HCEC 1CT (cell line): ENCODE measurements around the gene RUNX2.
"Not testable (repeated sequence)": the region's sequence is repeated elsewhere in the genome, so short reads cannot be mapped to it uniquely, and the experiment has no call there.

Source experiments
- DNase-seq: peaks from one replicate; pipeline ENCODE4 v3.0.0-alpha.2; 2017

The RUNX2 gene

DNA sequence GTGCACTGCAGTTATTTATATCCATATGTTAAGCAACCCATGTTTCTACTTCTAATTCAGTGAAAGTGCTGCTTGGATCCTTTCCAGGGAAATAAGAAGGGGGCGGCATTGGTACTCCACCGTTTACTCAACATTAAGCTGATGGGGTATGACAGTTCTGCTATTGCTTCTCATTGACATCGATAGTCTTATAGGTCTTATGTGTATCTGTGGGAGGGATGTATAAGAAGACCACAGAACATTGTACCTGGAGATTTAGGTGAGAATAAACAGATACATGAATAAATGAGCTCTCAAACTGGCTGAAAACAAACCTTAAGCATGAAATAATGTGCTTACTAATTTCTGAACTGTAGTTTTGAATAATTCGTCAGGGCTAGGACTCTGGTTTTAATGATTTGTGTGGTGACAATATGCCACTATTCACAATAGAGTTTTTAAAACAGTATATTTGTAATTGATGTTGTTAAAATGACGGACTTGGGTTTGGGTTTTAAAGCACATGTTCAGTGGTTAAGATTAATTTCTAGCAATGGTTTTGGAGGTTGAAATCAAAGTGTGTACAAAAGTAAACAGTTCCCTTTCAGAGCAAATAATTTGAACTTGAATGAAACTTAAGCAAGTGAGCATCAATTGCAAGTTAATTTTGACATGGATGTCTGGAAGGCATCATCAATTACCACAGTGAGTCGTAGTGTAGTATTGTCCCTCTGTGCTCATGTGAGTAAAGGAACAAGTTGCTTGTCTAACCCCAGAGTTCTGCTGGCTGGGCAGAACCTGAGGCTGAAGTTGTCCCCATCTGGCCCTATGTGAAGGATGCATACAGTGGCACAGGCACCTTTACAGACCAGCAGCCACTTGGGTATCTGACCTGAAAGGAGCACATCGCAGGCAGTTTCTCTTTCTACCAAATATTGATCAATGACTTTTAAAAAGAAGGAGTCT lies 134.3 kb downstream of the RUNX2 start:
- DNase-seq, result peak; percentile 29

DNA sequence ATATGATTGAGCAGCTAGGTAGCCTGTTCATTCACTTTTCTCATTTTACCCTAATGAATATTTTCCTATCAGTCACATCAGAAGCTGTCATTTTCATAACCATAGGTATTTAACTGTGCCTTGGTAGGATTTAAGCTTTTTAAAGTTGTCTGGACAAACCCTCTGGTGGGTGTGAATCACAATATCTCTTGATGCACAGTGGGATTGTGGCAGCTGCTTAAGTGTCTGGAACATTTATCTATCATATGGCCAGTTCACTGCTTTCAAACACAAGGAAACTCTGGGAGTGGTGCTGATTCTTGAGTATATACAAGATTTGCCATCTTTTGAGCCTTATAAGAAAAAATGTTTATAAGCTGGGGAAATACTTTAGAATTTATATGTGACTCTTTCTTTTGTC lies 136.6 kb downstream of the RUNX2 start:
- no peak for DNase-seq

DNA sequence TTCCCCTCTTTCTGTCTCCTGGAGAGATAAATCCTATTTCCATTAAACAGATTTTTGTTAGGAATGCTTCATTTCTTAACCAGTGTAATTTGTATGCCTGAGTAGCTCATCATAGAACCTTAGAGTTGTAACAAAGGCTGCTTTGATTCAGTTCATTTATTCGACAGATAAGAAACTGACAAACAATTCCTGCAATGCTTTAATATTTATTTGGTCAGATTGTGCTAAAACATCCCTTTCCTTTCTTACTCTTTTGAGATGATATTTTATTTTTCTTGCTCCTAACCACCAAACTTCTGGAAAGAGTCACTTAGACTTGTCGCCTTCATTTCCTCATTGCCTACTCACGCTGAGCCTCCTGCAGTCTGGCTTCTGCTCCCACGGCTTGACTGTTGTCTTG lies 138.6 kb downstream of the RUNX2 start:
- no peak for DNase-seq

DNA sequence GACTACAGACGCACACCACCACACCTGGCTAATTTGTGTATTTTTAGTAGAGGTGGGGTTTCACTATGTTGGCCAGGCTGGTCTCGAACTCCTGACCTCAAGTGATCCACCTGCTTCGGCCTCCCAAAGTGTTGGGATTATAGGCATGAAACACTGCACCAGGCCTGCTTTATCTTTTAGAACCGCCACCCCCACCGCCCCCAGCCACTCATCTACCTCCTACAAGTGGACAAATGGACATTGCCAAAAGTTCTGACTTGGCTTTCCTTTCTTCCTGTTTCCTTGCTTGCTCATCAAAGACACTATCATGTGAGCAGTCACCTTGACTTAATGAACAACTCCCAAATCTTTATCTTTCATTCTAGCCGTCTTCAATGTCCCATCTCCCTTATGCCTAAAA lies 139.3 kb downstream of the RUNX2 start:
- DNase-seq, result not testable (repeated sequence)

DNA sequence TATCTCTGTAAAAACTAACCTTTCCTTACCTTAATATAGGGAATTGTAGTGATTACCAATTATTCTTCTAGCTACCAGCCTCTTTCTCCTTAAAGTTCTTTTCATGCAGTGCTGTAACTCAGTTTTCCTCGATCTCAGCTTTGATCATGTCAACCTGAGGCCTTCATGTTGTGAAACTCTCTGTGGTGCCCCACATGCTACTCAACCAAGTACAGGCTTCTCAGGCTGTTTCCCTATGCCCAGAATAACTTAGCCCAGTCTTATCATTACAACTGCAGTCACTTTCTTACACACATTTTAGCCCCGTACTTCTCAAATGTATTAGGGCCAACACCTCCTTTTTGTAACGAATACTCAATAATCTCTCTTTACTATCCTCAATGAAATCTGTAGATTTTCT lies 139.7 kb downstream of the RUNX2 start:
- no peak for DNase-seq

DNA sequence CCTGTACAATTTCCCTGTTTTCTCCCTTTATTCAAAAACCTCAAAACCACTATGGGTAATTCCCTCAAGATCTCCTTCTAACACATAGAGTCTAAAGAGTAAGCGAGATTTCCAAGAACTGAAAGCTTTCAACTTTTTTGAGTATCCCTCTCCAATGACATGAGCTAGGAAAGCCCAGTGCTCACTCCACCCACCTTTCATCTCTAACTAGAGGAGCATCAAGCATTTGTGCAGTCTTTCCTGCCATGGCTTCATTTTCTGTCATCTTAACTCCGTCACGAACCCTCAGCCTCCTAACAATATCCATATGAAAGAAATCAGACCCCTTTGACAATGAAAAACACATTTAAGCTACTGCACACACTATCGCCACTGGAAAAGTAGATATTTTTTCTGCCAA lies 141.5 kb downstream of the RUNX2 start:
- DNase-seq, result no peak

DNA sequence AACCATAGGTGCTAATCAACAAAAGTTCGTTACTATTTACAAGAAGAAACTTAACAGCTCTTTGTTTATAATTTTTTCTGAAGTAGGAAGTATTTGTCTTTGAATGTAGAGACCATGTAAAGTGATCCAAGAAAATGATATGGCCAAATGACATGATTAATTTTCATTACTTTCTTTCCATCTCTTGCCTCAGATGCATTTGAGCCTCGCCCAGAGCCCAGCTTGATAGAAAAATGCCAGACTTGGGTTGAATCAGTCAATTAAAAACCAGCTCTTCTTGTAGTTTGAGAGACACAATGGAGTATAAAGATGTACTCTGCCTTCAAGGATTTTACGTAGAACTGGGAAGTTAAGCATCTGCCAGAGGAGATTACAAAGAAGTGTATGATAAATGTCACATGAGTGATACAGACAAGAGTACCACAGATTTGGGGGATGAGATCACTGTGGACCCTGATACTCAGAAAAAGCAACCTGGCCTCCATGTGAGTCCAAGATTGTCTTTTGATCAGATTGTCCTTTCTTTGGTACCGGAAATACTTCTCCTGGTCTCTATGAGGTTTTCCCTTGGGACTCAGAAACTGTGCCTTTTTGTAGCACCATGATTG lies 142.1 kb downstream of the RUNX2 start:
- DNase-seq, result no peak

DNA sequence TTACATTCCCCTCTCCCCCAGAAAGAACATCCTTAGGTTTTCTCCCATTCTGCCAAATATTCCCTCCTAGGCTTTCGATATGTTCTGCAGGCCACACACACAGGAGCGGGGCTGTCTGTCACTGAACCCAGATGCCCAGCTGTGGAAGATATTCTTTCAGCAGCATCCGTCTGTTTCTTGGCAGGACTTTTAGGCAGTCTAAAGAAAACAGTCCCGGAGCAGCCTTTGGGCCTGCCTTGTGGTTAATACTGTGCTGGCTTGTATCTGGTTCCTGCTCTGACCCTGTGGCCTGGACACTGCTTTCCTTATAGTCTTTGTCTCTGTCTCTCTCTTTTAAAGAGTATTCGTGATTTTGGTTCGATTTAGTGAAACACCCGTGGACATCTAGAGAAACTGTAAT lies 144.3 kb downstream of the RUNX2 start:
- no peak for DNase-seq

DNA sequence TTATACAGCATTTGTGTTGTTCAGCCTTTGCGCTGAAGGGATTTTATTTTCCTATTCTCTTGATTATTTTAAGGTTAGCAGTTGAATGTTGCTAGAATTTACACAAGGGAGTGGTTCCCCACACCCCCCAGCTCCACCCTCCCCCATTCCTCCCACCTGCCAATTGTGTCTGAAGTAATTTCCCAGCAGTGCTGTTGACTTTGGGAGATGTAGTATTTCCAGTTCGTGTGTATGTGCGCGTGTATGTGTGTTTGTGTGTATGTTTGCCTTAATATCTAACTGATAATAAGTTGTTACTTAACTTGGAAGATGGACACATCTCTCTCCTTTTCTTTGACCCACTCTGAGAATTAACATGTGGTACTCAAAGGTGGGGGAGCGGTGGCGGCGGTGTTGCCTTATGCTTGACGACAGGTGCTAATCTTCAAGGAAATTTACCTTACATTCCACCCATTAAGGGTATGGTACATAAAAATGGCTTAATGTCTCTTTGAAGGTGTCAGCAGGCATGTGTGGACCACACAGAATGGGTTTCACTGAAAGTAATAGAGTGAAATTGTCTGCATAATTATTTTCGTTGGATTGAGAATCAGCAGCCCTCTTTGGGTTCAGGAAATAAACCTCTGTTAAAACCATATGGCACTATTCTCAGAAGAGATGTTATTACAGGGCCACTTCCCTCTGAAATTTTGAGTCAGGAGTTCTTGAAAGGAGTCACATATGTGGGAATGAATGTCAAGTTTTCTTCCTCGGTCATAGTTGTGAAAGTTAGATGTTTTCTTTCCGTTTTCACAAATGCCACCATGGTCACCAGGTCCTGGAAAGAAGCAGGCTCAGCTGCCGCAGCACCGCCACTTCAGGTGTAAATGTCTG lies 145.2 kb downstream of the RUNX2 start:
- no peak for DNase-seq

DNA sequence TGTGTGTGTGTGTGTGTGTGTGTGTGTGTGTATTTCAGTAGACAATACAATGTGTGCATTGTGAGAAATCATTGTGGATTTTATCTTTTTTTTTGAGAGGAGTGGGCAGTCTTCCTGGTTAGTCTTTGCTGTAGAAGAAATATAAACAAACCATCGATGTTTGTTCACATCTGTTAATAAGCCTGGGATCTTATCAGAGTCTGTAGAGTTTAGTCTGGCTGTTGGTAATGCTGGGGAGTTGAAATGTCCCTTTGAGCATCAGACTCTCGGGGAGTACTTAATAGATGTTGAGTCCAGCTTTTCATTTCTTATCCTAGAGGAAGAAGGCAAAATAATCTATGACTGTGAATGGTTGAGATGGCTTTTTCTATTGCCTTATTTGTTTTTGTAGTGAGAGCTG lies 146.2 kb downstream of the RUNX2 start:
- DNase-seq, result no peak

DNA sequence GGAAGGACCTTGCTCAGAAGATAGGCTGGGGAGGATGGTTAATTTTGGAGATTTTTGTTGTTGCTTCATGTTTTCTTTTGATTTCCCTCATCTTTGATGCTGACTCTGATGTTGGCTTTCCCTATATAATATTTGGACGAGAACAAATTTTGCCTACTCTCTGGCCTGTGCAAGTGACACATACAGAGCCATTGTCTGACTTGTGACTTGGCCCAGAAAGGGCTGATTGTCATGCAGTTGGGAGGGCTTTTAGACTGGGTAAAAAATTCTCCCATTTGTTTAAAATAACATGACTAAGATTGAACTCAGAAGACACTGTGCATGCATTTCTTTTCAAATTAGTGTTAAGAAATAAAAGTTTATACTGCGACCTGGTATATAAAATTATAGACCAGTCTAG lies 148.2 kb downstream of the RUNX2 start:
- no peak for DNase-seq

DNA sequence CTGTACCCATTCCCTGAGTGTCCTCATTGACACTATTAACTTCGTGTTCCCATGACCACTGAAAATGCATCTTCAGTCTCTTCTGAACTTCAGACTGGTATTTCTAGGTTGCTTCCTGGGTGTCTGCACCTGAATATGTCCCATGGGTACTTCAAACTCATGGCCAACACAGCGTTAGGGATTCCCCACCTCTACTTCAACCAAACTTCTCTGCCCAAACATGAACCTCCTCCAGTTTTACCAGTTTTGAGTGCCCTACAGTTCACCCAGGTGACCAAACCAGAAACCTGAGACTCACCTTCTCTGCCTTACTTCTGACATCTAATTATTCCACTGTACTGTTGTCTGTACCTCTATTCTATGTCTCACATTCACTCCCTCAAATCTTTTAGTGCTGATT lies 149.1 kb downstream of the RUNX2 start:
- DNase-seq, result no peak

DNA sequence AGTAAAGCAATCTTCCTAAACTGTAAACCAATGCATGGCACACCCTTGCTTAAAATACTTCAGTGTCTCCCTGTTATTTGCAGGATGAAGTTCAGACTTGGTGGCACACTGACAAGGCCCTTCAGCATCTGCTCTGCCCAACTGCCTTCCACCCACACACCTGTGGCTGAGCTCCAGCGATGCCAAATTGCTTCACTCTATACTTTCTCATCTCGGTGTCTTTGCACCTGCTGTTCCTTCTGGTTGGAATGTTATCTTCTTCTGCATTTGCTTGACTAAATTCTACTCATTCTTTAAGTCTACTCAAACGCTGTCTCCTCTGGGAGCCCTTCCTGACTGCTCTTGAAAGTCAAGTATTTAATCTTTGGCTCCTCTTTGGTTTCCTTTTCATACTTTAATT lies 149.7 kb downstream of the RUNX2 start:
- DNase-seq, result no peak

DNA sequence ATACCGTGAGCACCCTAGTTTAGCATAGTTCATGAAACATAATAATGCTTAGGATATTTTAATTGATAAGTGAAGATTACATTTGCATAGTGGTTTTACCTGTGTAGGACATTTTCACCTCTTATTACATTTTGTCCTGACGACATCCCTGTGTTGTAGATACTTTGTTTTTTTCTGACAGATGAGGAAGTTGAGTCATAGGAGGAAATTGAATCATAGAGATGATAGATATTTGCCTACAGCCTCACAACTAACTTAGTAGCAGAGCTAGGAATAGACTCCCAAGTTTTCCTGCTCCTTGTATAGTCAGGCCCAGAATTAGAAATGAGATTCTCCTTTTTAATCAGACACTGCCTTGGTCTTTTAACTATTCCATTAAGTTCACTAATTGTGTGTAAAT lies 150.1 kb downstream of the RUNX2 start:
- DNase-seq, result peak; percentile 77

DNA sequence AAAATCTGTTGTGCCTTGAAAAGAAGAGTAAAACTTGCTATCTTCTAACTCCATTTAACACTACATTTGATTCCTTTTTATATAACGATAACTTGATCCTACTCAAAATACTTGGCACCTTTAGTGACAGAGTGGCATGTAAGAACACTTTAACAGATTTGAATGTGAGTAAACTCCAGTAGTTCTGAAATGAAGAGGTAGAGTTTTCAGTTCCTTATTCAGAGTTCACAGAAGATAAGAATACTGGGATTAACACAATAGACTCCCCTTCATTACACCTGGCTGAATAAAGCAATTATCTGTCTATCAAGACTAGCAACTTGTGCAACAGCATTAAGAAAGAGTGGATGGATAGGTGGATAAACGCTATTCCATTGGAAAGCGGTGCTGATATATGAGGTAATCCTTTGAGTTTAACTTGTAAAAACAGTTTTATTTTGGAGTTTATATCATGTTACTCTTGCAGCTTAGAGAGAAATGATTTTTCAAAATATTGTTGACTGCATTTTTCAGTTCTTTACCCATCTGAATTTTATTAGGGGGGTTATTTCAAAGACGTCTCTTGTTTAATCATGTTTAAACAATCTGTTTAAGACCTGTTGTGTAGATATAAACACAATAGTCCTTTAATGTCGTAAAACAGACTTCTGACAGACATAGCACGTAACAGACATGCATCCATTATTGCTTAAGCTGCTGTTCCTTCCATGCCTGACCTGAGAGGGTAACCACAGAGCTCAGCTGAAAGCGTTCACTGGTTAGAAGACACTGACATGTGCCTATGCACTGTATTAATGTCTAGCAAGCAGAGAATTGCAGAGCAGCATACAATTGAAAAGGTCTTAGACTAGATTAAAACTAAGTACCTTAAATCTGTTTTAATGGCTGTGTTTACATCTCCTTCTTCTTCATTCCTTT lies 152.0 kb downstream of the RUNX2 start:
- peak; percentile 80 for DNase-seq

DNA sequence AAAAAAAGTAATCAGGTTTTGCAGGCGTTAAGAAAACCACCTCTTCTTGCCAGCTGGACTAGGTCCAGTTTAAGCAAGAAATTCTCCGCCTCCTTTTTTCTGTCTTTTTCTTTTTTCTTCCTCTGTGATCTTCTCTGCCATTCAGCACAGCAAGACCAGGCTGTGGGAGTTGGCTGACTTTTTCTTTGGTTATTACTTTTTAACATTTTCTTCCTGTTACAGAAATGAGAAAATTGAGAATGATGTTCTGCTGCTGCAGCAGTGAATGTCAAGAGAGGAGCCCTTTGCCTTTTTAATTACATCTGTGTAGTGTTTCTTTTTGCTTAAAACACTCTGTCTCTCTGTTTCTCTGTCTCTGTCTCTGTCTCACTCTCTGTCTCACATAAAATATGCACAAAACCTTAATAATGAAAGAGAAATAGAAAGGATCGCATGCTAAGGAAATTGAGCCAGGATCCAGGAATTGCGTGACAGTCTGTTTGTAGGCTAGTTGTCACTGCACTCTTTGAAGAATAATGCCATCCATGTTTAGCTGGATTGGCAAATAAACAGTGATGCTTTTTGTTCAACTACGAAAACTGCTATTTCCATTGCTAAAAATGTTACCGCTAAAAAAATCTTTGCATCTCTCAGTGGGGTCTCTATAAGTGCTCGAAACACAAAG lies 152.8 kb downstream of the RUNX2 start:
- peak; percentile 11 for DNase-seq

DNA sequence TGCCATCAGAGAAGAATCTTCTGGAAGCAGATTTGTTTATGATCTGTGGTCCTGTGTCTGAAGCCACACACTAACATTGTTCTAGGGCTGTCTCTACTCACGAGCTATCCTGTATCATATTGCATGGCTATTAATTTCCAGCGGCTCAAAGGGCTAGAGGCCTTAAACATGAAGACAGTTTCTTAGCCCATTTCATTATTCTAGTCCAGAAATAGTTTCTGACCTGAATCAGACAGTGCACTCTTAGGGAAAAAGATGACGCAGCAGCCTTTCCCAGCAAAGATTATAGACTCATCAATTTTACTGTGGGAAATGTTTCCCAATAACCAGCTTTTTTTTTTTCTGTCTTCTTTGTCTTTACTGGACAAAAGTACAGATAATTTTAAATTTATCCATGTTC lies 154.9 kb downstream of the RUNX2 start:
- peak; percentile 95 for DNase-seq

DNA sequence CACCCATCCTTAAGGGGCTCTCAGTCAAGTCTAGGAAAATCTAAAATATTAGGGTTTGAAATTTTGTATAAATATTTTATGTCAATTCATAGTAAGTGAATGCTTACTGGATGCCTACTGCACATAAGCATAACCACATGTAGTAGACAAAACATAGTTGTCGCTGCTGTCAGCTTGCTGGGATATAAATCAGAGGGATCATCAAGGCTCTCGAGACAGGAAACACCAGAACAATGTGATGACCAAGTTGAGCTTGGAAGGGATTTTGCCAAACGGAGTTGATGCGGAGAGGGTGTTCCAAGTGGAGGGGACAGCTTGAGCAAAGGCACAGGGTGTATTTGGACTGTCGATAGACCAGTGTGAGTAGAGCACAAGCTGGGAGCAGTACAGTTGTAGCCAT lies 155.4 kb downstream of the RUNX2 start:
- DNase-seq, result peak; percentile 27

DNA sequence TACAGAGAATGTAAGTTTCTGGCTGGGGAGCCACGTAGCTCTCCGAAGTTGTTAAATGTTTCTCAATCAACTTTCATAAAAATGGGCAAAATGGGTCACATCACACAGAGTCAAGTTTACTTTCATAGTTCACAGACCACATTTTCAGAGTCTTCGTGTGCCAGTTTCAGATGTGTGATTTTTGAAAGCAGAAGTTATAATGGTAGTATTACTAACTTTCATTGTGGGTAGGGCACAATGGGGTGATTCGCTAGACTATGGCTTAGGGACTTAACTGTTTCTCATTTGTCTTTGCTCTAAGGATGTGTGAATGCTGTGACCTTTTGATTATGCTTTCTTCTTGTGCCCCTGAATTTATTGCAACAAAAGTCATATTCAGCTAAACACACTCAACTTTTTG lies 158.6 kb downstream of the RUNX2 start:
- DNase-seq, result no peak

DNA sequence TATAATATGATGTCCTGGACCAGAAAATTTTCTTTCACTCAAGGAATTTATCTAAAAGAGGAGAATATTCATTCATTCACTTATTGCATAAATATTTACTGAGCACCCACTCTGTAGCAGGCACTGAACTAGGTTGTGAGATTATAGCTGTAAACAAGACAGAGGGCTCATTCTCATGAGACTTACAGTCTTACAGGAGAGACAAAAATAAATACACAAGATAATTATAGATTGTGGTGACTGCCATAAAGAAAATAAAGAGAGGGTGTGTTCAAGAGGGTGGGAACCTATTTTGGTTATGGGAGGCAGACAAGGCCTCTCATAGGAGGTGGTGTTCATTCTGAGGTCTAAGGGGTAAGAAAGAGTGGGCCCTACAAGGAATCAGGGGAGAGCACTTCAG lies 159.5 kb downstream of the RUNX2 start:
- no peak for DNase-seq

DNA sequence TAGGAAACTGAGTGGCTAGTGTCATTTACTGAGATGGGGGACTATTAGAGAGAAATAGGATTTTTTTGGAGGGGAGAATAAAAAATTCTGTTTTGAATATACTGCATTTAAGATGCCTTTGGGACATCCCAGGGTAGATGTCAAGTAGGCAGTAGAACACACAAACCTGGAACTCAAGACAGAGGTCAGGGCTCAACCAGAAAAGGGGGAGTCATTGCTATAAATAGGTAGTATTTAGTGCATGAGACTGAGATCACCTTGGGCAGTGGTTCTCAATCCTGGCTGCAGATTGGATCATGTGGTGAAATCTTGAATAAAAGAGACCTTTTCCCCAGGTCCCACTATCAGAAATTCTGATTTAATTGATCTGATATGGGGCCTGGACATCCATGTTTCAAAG lies 160.1 kb downstream of the RUNX2 start:
- DNase-seq, result no peak

DNA sequence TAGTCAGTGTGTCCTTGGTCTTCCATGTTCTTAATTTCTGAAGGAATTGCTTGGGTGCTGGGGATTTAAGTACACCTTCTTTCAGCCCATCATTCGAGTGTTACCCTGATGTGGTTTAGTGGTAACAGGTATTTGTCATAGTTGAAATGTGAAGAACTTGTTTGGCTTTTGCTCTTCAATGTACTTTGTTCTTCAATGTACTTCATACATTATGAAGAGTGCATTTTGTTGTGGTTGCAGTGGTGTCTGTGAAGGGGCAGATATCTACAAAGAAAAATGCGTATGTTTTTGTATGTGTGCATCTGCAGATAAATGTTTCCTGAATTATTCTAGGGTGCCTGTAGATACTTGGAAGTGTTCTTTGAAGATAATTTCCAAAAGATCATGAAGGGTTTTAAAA lies 160.8 kb downstream of the RUNX2 start:
- DNase-seq, result no peak
